SK-N-MC (cell line): Measurements from ENCODE around the gene METAP2.
"Not testable (repeated sequence)": the region's sequence is repeated elsewhere in the genome, so short reads cannot be mapped to it uniquely, and the experiment has no call there.

ENCODE experiments used
- DNase-seq: peaks from one replicate; pipeline ENCODE4 v3.0.0-alpha.2; 2011; ENCODE audit warnings: low read depth, low spot score
- H3K27ac ChIP-seq: fragments of 200-600 bp; sonication (generic); 2 replicates; pipeline ENCODE4 v1.5.1; 2016; ENCODE audit warnings: mixed run types
- H3K36me3 ChIP-seq: fragments of 200-600 bp; sonication (generic); 2 replicates; pipeline ENCODE4 v1.6.1; 2017; ENCODE audit warnings: antibody characterized with exemption, low read length, mixed read lengths; ENCODE audit not compliant: insufficient read depth
- H3K4me3 ChIP-seq: fragments of 200-600 bp; sonication (generic); 2 replicates; pipeline ENCODE4 v1.5.1; 2016
- H3K9ac ChIP-seq: fragments of 200-600 bp; sonication (generic); 2 replicates; pipeline ENCODE4 v1.8.0; 2017; ENCODE audit warnings: mixed run types, mixed read lengths; ENCODE audit not compliant: insufficient read length
- H3K9me3 ChIP-seq: fragments of 200-600 bp; sonication (generic); 2 replicates; pipeline ENCODE4 v1.6.1; 2017; ENCODE audit warnings: low read depth, mild to moderate bottlenecking, antibody characterized with exemption, low read length, moderate library complexity, mixed read lengths
- EZH2 ChIP-seq: fragments of 200-600 bp; sonication (generic); IDR thresholded peaks from one replicate; pipeline ENCODE4 v1.6.1; 2017; ENCODE audit warnings: antibody characterized with exemption
- FOXP2 ChIP-seq: optimal IDR thresholded peaks from 2 replicates; pipeline ENCODE3; 2011; ENCODE audit warnings: mild to moderate bottlenecking, moderate library complexity; ENCODE audit not compliant: insufficient read depth; ENCODE audit errors: extremely low read length, control extremely low read depth
- POLR2AphosphoS5 ChIP-seq: IDR thresholded peaks from 2 replicates; pipeline ENCODE4 v1.6.1; 2012; ENCODE audit warnings: mild to moderate bottlenecking, low read depth, low read length, borderline replicate concordance

The METAP2 gene

GRCh38 chr12:95459310-95459709 is 14.6 kb upstream of the METAP2 start:
- Histone ChIP-seq H3K36me3 (no peaks in the 10 kb centered on the region), H3K9me3 (peaks cover 3% of the 10 kb centered on the region; the same call in 1 of the 2 replicates), H3K4me3 (no peak overlapping the region), H3K27ac (no peak overlapping the region), H3K9ac (no peak overlapping the region)
- TF ChIP-seq POLR2AphosphoS5 (no peak), EZH2 (no peak), FOXP2 (no peak)
- DNase-seq, result no peak

- Histone ChIP-seq H3K36me3 (no peaks in the 10 kb centered on the region), H3K9ac (no peak overlapping the region), H3K4me3 (no peak overlapping the region), H3K9me3 (peaks cover 3% of the 10 kb centered on the region; the same call in 1 of the 2 replicates), H3K27ac (no peak overlapping the region)
- no peak for DNase-seq
- TF ChIP-seq FOXP2 (no peak), POLR2AphosphoS5 (no peak), EZH2 (no peak)
Measured at GRCh38 chr12:95460105-95460504, 13.8 kb upstream of the METAP2 start.

GRCh38 chr12:95460896-95461295 is 13.1 kb upstream of the METAP2 start:
- DNase-seq, result no peak

GRCh38 chr12:95462081-95462480 is 11.9 kb upstream of the METAP2 start:
- Histone ChIP-seq H3K9ac (no peak overlapping the region), H3K27ac (no peak overlapping the region), H3K4me3 (no peak overlapping the region), H3K9me3 (peaks cover 3% of the 10 kb centered on the region; the same call in 1 of the 2 replicates), H3K36me3 (no peaks in the 10 kb centered on the region)
- no peak for DNase-seq
- TF ChIP-seq FOXP2 (no peak), EZH2 (no peak), POLR2AphosphoS5 (no peak)

More at GRCh38 chr12:95460896-95461295, 13.1 kb upstream of the METAP2 start:
- no peak overlapping the region for H3K9ac ChIP-seq
- H3K4me3 ChIP-seq, result no peak overlapping the region
- peaks cover 3% of the 10 kb centered on the region; the same call in 1 of the 2 replicates for H3K9me3 ChIP-seq
- TF ChIP-seq EZH2 (no peak), POLR2AphosphoS5 (no peak), FOXP2 (no peak)
- no peaks in the 10 kb centered on the region for H3K36me3 ChIP-seq
- H3K27ac ChIP-seq, result no peak overlapping the region

GRCh38 chr12:95462551-95462950 is 11.4 kb upstream of the METAP2 start:
- TF ChIP-seq FOXP2 (no peak), EZH2 (no peak), POLR2AphosphoS5 (no peak)
- no peaks in the 10 kb centered on the region for H3K36me3 ChIP-seq
- no peak overlapping the region for H3K27ac ChIP-seq
- no peak overlapping the region for H3K9ac ChIP-seq
- no peak overlapping the region for H3K4me3 ChIP-seq
- DNase-seq, result no peak
- H3K9me3 ChIP-seq, result peaks cover 3% of the 10 kb centered on the region; the same call in 1 of the 2 replicates

- no peak overlapping the region for H3K4me3 ChIP-seq
- H3K27ac ChIP-seq, result no peak overlapping the region
- no peaks in the 10 kb centered on the region for H3K36me3 ChIP-seq
- DNase-seq, result no peak
- peaks cover 3% of the 10 kb centered on the region; the same call in 1 of the 2 replicates for H3K9me3 ChIP-seq
- H3K9ac ChIP-seq, result no peak overlapping the region
- TF ChIP-seq POLR2AphosphoS5, result no peak
- no peak for TF ChIP-seq FOXP2
- no peak for TF ChIP-seq EZH2
Measured at GRCh38 chr12:95463050-95463449, 10.9 kb upstream of the METAP2 start.

GRCh38 chr12:95463776-95464175 is 10.2 kb upstream of the METAP2 start:
- H3K9me3 ChIP-seq, H3K36me3 ChIP-seq, H3K9ac ChIP-seq, DNase-seq, H3K27ac ChIP-seq, H3K4me3 ChIP-seq: not testable (repeated sequence)

- Histone ChIP-seq H3K9me3 (no peaks in the 10 kb centered on the region), H3K27ac (no peak overlapping the region), H3K9ac (no peak overlapping the region), H3K4me3 (no peak overlapping the region), H3K36me3 (no peaks in the 10 kb centered on the region)
- no peak for DNase-seq
- TF ChIP-seq EZH2 (no peak), POLR2AphosphoS5 (no peak), FOXP2 (no peak)
Measured at GRCh38 chr12:95465275-95465674, 8.7 kb upstream of the METAP2 start.

- H3K36me3 ChIP-seq, result no peaks in the 10 kb centered on the region
- H3K27ac ChIP-seq, result no peak overlapping the region
- H3K9ac ChIP-seq, result no peak overlapping the region
- TF ChIP-seq POLR2AphosphoS5, result no peak
- TF ChIP-seq EZH2, result no peak
- TF ChIP-seq FOXP2, result no peak
- DNase-seq, result no peak
- H3K9me3 ChIP-seq, result no peaks in the 10 kb centered on the region
- H3K4me3 ChIP-seq, result no peak overlapping the region
Measured at GRCh38 chr12:95470300-95470699, 3.7 kb upstream of the METAP2 start.
